Peyer's patch (tissue), 4 donors: ENCODE results near the gene TEX29.

Source experiments
- CTCF ChIP-seq, 6 experiments: fragments of 450-650 bp in 4 of 6; fragments of 200-600 bp in 2 of 6; sonication (generic) in 1 of 6; IDR thresholded peaks; one replicate each; pipeline ENCODE4 v1.5.1; 2017 to 2019; ENCODE audit warnings: antibody characterized with exemption in 6 of 6, mild to moderate bottlenecking in 3 of 6, moderate library complexity in 1 of 6
- POLR2A ChIP-seq, 2 donors: fragments of 450-650 bp; IDR thresholded peaks; one replicate each; pipeline ENCODE4 v1.5.1; 2017; ENCODE audit warnings: antibody characterized with exemption in 2 of 2, mild to moderate bottlenecking in 2 of 2, moderate library complexity in 2 of 2

GRCh38 chr13:111313911-111314425 lies 6.5 kb upstream of the TEX29 start:
- TF ChIP-seq CTCF (IDR thresholded peaks at IDR 0.05) (no peak), POLR2A (IDR thresholded peaks at IDR 0.05) (no peak)
